ELR (cell line): Measurements from ENCODE around the gene ATE1.

Experiments used
- DNase-seq: peaks from one replicate; pipeline ENCODE4 v3.0.0-alpha.2; 2015; ENCODE audit warnings: low read depth

The ATE1 gene

GRCh38 chr10:121694966-121695643, 232.7 kb downstream of the ATE1 start:
- no peak for DNase-seq

GRCh38 chr10:121694327-121694965, 233.4 kb downstream of the ATE1 start:
- no peak for DNase-seq

- DNase-seq, result no peak
These were observed 235.2 kb downstream of the ATE1 start for GRCh38 chr10:121692626-121693025.

GRCh38 chr10:121690970-121691369, 236.9 kb downstream of the ATE1 start:
- no peak for DNase-seq
